ENCODE measurements around the gene VRTN.

VRTN gene

DNA sequence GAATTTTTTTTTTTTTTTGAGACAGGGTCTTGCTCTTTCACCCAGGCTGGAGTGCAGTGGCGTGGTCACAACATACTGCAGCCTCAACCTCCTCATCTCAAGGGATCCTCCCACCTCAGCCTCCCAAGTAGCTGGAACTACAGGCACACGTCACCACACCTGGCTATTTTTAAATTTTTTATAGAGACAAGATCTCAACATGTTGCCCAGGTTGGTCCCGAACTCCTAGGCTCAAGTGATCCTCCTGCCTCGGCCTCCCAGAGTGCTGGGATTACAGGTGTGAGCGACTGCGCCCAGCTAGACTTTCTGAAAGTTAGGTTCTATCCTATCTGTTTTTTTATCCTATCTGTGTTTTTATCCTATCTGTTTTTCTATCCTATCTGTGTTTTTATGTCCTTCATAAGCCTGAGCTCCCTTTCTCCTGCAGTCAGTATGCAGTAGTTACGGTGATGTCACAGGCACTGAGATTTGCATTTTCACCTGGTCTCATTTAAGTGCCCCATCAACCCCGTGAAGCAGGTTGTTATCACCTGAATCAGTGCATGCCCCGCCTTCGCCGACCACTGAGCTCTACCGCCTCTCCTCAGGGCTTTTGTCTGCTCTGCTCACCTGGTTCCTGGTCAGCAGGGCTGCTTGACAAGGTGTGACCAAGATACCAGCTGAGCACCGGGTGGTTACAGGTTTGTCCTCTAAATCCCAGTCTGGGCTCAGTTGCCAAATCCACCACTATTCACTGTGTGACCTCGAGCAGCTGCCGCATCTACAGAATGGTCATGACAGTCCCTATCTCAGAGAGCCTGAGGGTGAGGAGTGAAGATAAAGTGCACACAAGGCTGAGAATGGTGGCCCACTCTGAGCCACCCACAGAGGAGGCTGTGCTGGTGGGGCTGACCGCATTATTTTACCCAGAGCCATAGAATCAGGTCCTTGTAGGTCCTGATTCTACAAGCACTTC lies 44.6 kb downstream of the VRTN start:
- TF ChIP-seq FOXP2 (optimal IDR thresholded peaks at IDR 0.05; ENCODE audit: borderline replicate concordance, extremely low read depth, extremely low read length, insufficient read depth), result no peak

DNA sequence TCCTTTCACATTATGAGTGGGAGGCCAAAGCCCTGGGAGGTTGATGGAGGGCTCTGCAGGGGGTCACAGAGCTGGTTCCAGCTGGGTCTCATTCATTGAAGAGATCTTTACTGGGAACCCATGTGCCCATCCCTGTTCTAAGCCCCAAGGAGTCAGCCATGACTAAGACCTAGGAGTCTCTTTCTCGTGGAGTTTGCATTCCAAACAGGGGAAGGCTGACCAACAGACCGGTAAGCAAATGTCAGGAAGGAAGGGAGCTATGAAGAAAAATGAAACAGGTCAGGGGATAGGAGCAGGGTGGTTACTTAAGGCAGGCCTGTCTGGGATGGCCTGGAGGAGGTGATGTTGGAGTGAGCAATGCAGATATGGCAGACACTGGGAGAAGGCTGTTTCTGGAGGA lies 46.3 kb downstream of the VRTN start:
- TF ChIP-seq FOXP2 (optimal IDR thresholded peaks at IDR 0.05; ENCODE audit: borderline replicate concordance, extremely low read depth, extremely low read length, insufficient read depth) (no peak), POLR2AphosphoS5 (IDR thresholded peaks at IDR 0.05; ENCODE audit: low read depth, low read length) (no peak), SIN3A (IDR thresholded peaks at IDR 0.05; ENCODE audit: borderline replicate concordance, insufficient read depth, low read length) (no peak), TAF1 (IDR thresholded peaks at IDR 0.05; ENCODE audit: borderline replicate concordance, insufficient read depth, low read length) (no peak)
- TF ChIP-seq, protein P1, sequence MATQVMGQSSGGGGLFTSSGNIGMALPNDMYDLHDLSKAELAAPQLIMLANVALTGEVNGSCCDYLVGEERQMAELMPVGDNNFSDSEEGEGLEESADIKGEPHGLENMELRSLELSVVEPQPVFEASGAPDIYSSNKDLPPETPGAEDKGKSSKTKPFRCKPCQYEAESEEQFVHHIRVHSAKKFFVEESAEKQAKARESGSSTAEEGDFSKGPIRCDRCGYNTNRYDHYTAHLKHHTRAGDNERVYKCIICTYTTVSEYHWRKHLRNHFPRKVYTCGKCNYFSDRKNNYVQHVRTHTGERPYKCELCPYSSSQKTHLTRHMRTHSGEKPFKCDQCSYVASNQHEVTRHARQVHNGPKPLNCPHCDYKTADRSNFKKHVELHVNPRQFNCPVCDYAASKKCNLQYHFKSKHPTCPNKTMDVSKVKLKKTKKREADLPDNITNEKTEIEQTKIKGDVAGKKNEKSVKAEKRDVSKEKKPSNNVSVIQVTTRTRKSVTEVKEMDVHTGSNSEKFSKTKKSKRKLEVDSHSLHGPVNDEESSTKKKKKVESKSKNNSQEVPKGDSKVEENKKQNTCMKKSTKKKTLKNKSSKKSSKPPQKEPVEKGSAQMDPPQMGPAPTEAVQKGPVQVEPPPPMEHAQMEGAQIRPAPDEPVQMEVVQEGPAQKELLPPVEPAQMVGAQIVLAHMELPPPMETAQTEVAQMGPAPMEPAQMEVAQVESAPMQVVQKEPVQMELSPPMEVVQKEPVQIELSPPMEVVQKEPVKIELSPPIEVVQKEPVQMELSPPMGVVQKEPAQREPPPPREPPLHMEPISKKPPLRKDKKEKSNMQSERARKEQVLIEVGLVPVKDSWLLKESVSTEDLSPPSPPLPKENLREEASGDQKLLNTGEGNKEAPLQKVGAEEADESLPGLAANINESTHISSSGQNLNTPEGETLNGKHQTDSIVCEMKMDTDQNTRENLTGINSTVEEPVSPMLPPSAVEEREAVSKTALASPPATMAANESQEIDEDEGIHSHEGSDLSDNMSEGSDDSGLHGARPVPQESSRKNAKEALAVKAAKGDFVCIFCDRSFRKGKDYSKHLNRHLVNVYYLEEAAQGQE (IDR thresholded peaks at IDR 0.05; ENCODE audit: insufficient read depth in 1 of 2, low read depth in 2 of 2, low read length in 2 of 2), result no peak

DNA sequence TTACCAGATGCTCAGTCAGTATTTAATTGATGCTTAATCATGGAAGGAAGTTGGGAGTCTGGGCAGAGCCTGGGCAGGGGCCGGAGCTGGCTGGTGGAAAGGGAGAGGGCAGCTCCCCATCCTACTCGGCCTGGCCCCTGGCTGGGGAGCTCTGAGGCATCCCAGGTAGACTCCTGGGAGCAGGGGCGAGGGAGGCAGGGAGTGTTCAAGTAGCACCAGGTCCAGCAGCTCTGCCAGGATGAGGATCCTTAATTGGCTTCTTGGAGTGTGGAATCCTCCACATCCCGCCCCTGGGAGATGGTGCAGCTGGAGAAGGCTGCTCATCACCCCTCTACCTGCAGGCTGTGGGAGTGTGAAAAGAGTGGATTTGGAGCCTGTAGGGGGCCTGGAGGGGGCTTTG lies 46.8 kb downstream of the VRTN start:
- no peak for TF ChIP-seq SIN3A (IDR thresholded peaks at IDR 0.05; ENCODE audit: borderline replicate concordance, insufficient read depth, low read length)

DNA sequence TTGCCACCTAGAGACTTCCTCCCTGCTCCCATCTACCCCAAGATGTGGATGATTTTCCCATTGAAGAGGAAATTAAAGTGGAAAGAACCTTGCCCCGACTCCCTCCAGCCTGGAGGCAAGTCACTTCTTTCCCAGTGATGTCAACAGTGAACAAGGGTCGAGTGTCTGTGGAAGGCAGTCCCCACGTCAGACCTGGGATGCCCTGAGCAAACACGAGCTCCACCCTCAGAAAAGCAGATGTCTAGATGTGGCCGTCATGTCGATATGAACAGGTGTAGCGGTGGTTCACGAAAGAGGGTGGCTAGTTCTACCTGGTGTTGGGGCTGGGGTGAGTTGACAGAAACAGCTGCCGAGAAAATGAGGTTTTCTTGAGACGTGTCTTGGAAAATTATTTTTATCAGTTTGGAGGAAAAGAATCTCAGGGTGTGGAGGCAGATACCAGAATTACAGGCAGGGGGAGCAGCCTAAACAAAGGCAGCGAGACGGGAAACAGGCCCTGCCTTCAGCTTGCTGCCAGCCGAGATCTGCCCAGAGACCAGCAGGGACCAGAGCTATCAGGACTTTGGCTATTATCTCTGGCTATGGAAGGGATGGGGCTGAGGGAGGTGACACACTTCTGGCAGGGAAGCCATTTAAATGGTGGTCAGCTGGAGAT lies 51.9 kb downstream of the VRTN start:
- TF ChIP-seq FOXP2 (optimal IDR thresholded peaks at IDR 0.05; ENCODE audit: borderline replicate concordance, extremely low read depth, extremely low read length, insufficient read depth) (no peak), TAF1 (IDR thresholded peaks at IDR 0.05; ENCODE audit: borderline replicate concordance, insufficient read depth, low read length) (no peak), SIN3A (IDR thresholded peaks at IDR 0.05; ENCODE audit: borderline replicate concordance, insufficient read depth, low read length) (no peak), POLR2AphosphoS5 (IDR thresholded peaks at IDR 0.05; ENCODE audit: low read depth, low read length) (no peak)
- TF ChIP-seq, protein P1 (IDR thresholded peaks at IDR 0.05; ENCODE audit: insufficient read depth in 1 of 2, low read depth in 2 of 2, low read length in 2 of 2), result no peak

DNA sequence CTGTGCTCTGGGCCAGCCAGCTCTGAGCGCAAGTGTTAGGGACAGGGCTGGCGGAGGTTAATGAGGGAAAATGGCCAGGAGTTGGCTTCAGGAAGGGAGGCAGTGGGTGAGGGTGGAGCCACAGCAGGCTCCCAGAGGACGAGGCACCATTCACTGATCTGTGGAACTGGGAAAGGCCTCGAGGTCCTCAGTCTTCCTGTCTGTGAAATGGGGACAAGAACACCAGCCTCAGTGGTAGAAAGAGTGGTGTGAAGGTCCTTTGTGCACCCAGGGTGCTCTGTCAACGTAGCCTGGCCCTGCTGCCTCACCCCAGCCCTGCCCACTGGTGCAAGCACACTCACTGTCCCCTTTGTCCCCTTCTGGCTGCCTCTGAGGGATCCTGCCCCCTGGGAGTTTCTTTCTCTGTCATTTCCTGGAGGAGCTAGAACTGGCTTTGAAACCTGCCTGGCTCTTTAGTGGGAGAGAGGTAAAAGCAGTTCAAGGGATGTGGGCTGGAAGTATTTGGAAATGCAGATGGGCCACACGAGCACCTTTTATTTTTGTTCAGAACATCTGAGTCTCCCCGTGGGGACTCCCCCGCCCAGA lies 52.7 kb downstream of the VRTN start:
- no peak for TF ChIP-seq POLR2AphosphoS5 (IDR thresholded peaks at IDR 0.05; ENCODE audit: low read depth, low read length)
- TF ChIP-seq, protein P1 (IDR thresholded peaks at IDR 0.05; ENCODE audit: insufficient read depth in 1 of 2, low read depth in 2 of 2, low read length in 2 of 2), result no peak
- no peak for TF ChIP-seq TAF1 (IDR thresholded peaks at IDR 0.05; ENCODE audit: borderline replicate concordance, insufficient read depth, low read length)
- no peak for TF ChIP-seq FOXP2 (optimal IDR thresholded peaks at IDR 0.05; ENCODE audit: borderline replicate concordance, extremely low read depth, extremely low read length, insufficient read depth)
- TF ChIP-seq SIN3A (IDR thresholded peaks at IDR 0.05; ENCODE audit: borderline replicate concordance, insufficient read depth, low read length), result no peak

All from PFSK-1 (cell line).